Gastrocnemius medialis (tissue), 4 donors: ENCODE data around the gene PIGX.

ENCODE experiments used
- POLR2A ChIP-seq, 2 donors: fragments of 450-650 bp; IDR thresholded peaks; one replicate each; pipeline ENCODE4 v1.6.1; 2017; ENCODE audit warnings: antibody characterized with exemption in 2 of 2, mild to moderate bottlenecking in 2 of 2, moderate library complexity in 2 of 2
- TF ChIP-seq, protein P1 (sequence below), 5 experiments: fragments of 450-650 bp in 3 of 5; fragments of 200-600 bp in 2 of 5; sonication (generic) in 2 of 5; IDR thresholded peaks in 4 of 5; conservative IDR thresholded peaks in 1 of 5; 1 replicate in 4 of 5; 2 replicates in 1 of 5; pipeline ENCODE4 v1.5.1; 2016 to 2019; ENCODE audit warnings: antibody characterized with exemption in 5 of 5, mild to moderate bottlenecking in 3 of 5, moderate library complexity in 3 of 5

DNA sequence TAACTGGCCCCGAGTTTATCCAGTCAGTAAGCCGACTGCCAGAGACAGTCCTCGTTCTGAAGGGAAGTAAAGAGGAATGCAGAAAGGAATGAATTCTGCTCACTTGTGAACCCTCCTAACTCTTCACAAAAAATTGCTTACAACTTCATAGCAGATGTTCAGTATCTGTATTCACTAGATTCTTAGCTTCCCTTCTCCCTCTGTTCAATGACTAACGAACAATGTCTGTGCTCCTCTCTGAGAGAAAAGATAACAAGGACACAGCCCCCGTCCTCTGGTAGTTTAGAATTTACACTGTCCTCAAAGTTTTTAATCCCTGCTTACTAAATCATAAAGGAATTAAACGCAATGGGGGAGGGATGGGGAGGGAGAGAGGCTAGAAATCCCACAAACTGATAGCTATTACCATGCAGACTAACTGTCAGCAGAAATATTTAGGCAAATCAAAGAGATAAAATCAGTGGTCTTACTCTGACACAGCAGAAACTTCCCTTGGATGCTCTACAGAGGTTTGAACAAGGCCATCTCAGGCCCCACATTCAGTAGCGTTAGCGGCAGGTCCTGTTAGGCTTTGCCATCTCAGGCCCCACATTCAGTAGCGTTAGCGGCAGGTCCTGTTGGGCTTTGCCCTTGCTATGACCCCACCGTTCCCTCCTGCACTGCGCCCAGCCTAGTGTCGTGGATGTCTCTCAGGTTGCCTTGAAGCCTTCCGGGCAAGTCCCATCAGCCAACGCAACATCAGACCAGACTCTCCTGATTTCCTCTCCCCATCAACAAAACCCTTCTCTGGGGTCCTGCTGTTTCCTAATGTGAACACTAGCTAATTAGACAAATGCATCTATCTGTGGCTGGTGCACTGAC lies 49.2 kb upstream of the PIGX start:
- TF ChIP-seq, protein P1, sequence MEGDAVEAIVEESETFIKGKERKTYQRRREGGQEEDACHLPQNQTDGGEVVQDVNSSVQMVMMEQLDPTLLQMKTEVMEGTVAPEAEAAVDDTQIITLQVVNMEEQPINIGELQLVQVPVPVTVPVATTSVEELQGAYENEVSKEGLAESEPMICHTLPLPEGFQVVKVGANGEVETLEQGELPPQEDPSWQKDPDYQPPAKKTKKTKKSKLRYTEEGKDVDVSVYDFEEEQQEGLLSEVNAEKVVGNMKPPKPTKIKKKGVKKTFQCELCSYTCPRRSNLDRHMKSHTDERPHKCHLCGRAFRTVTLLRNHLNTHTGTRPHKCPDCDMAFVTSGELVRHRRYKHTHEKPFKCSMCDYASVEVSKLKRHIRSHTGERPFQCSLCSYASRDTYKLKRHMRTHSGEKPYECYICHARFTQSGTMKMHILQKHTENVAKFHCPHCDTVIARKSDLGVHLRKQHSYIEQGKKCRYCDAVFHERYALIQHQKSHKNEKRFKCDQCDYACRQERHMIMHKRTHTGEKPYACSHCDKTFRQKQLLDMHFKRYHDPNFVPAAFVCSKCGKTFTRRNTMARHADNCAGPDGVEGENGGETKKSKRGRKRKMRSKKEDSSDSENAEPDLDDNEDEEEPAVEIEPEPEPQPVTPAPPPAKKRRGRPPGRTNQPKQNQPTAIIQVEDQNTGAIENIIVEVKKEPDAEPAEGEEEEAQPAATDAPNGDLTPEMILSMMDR (IDR thresholded peaks at IDR 0.05 in 4 of 5, conservative IDR thresholded peaks at IDR 0.05 in 1 of 5): no peak
- no peak for TF ChIP-seq POLR2A (IDR thresholded peaks at IDR 0.05)
